Measurements from ENCODE around the gene LRSAM1. TPM values are rescaled to one million over a fixed set of nuclear protein-coding genes. Genes with fewer than 3 reads are reported as not detected.

Gene LRSAM1
- polyA plus RNA-seq, 1 donor (not counting 4 experiments of a cell fraction or from before 2014, with no cell fraction given), result 5.2 TPM

DNA sequence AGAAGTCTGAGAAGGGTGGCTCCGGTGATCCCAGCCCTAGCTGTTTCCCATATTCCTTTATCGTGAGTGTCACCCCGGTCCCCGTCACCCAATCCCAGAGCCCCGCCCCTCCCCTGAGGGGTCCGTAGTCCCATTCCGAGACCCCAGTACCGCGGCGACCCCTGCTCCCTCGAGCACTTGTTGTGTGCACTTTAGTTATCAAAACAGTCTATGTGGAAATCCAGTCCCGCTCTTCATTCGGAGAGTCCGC is 223 bp downstream of the LRSAM1 start:
- dilution Hi-C loops (cut with MboI; ENCODE audit: extremely low pct_ligation_motif_present, low sequenced_read_pairs), result no loop called here
- H2AFZ ChIP-seq (ENCODE audit: control insufficient read depth, low read length), result peak overlapping the region; percentile 89
- H3K27ac ChIP-seq (ENCODE audit: control insufficient read depth, insufficient read depth, low read length), result peak overlapping the region; percentile 89
- peak overlapping the region; percentile 94 for H3K9ac ChIP-seq (ENCODE audit: control insufficient read depth, extremely low read depth, insufficient read depth, low read length)
- H3K4me1 ChIP-seq (ENCODE audit: control insufficient read depth, extremely low read depth, insufficient read depth, low read length), result peaks cover 18% of the 10 kb centered on the region
- H3K36me3 ChIP-seq (ENCODE audit: control insufficient read depth in 2 of 2, extremely low read depth in 1 of 2, insufficient read depth in 2 of 2, low read length in 2 of 2), result peaks cover 32 to 50% of the 10 kb centered on the region in 2 experiments
- peak overlapping the region; percentile 80 for H3K4me2 ChIP-seq (ENCODE audit: control insufficient read depth, extremely low read depth, insufficient read depth, low read depth, low read length)
- H4K20me1 ChIP-seq (ENCODE audit: control insufficient read depth, extremely low read depth, insufficient read depth, low read length), result peaks cover 42% of the 10 kb centered on the region
- peaks cover 35% of the 10 kb centered on the region for H3K79me2 ChIP-seq (ENCODE audit: control insufficient read depth, insufficient read depth, low read length)
- DNase-seq (ENCODE audit: low read depth, low spot score), result no peak
- TF ChIP-seq EZH2 (IDR thresholded peaks at IDR 0.05; ENCODE audit: low read length), result no peak
- TF ChIP-seq, protein P1, sequence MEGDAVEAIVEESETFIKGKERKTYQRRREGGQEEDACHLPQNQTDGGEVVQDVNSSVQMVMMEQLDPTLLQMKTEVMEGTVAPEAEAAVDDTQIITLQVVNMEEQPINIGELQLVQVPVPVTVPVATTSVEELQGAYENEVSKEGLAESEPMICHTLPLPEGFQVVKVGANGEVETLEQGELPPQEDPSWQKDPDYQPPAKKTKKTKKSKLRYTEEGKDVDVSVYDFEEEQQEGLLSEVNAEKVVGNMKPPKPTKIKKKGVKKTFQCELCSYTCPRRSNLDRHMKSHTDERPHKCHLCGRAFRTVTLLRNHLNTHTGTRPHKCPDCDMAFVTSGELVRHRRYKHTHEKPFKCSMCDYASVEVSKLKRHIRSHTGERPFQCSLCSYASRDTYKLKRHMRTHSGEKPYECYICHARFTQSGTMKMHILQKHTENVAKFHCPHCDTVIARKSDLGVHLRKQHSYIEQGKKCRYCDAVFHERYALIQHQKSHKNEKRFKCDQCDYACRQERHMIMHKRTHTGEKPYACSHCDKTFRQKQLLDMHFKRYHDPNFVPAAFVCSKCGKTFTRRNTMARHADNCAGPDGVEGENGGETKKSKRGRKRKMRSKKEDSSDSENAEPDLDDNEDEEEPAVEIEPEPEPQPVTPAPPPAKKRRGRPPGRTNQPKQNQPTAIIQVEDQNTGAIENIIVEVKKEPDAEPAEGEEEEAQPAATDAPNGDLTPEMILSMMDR (optimal IDR thresholded peaks at IDR 0.05 in 1 of 3, IDR thresholded peaks at IDR 0.05 in 1 of 3, conservative IDR thresholded peaks at IDR 0.05 in 1 of 3; ENCODE audit: extremely low read depth in 1 of 3, insufficient read depth in 2 of 3, low read length in 3 of 3), result no peak
- no peaks in the 10 kb centered on the region for H3K9me3 ChIP-seq (ENCODE audit: control insufficient read depth, low read depth, low read length)
- peak overlapping the region; percentile 89 to 100 (median 98) for H3K4me3 ChIP-seq (ENCODE audit: control insufficient read depth in 2 of 3, extremely low read depth in 1 of 3, insufficient read depth in 2 of 3, low read depth in 1 of 3, low read length in 3 of 3)
- no peak for FAIRE-seq
- peaks cover 4% of the 10 kb centered on the region for H3K9me1 ChIP-seq (ENCODE audit: control insufficient read depth, extremely low read depth, insufficient read depth, low read length)
- no peaks in the 10 kb centered on the region for H3K27me3 ChIP-seq (ENCODE audit: control insufficient read depth, extremely low read depth, insufficient read depth, low read length)

DNA sequence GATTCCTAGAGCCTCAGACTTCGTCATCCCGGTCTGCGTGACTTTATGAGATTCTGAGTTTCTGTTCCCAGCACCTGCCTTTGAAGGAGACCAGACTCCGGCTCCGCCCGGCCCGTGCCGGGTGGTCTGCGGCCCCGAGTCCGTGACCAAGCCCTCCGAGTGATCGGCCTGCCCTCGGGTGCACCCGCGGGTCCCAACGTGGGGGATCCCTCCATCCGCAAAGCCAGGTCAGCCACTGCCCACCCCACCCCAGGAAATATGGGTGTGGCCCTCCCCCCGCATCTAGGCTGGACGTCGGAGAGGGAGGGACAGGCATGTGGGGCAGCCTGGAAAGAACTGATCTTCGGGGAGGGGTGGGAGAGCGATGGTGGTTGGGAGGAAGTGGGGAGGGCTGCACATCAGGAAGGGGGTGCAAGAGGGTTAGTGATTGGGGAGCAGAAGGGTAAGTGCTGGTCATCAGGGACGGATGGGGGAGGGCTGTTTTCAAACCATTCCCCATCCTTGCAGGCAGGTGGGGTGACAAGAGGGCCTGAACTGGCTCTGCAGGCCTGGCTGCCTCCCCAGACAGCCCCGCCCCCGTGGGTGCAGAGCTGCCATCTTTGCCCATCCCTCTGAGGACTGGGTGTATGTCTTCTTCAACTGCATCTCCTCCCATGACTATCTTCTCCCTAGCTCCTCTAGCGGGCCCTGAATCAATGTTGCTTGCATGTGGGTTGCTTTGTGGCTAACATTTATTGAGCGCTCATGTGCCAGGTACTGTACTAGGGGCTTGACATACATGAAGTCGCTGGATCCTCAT is 747 bp downstream of the LRSAM1 start:
- Histone ChIP-seq H3K9me1 (ENCODE audit: control insufficient read depth, extremely low read depth, insufficient read depth, low read length) (peaks cover 4% of the 10 kb centered on the region), H3K27me3 (ENCODE audit: control insufficient read depth, extremely low read depth, insufficient read depth, low read length) (no peaks in the 10 kb centered on the region), H3K79me2 (ENCODE audit: control insufficient read depth, insufficient read depth, low read length) (peaks cover 35% of the 10 kb centered on the region), H3K36me3 (ENCODE audit: control insufficient read depth in 2 of 2, extremely low read depth in 1 of 2, insufficient read depth in 2 of 2, low read length in 2 of 2) (peaks cover 30 to 47% of the 10 kb centered on the region in 2 experiments), H3K9ac (ENCODE audit: control insufficient read depth, extremely low read depth, insufficient read depth, low read length) (peak overlapping the region; percentile 94), H3K4me2 (ENCODE audit: control insufficient read depth, extremely low read depth, insufficient read depth, low read depth, low read length) (peak overlapping the region; percentile 80), H3K4me3 (ENCODE audit: control insufficient read depth in 2 of 3, extremely low read depth in 1 of 3, insufficient read depth in 2 of 3, low read depth in 1 of 3, low read length in 3 of 3) (peak overlapping the region; percentile 89 to 100 (median 98)), H2AFZ (ENCODE audit: control insufficient read depth, low read length) (peak overlapping the region; percentile 89), H3K27ac (ENCODE audit: control insufficient read depth, insufficient read depth, low read length) (peak overlapping the region; percentile 89), H4K20me1 (ENCODE audit: control insufficient read depth, extremely low read depth, insufficient read depth, low read length) (peaks cover 37% of the 10 kb centered on the region), H3K9me3 (ENCODE audit: control insufficient read depth, low read depth, low read length) (no peaks in the 10 kb centered on the region), H3K4me1 (ENCODE audit: control insufficient read depth, extremely low read depth, insufficient read depth, low read length) (peaks cover 18% of the 10 kb centered on the region)
- DNase-seq (ENCODE audit: low read depth, low spot score) (peak; percentile 13), FAIRE-seq (no peak)
- dilution Hi-C loops (cut with MboI; ENCODE audit: extremely low pct_ligation_motif_present, low sequenced_read_pairs), result no loop called here
- no peak for TF ChIP-seq EZH2 (IDR thresholded peaks at IDR 0.05; ENCODE audit: low read length)
- TF ChIP-seq, protein P1 (optimal IDR thresholded peaks at IDR 0.05 in 1 of 3, IDR thresholded peaks at IDR 0.05 in 1 of 3, conservative IDR thresholded peaks at IDR 0.05 in 1 of 3; ENCODE audit: extremely low read depth in 1 of 3, insufficient read depth in 2 of 3, low read length in 3 of 3), result peak in 2 of 3 experiments; percentile 8 to 20
